PC-9 (cell line): ENCODE measurements around the gene GSTA1.
"Not testable (repeated sequence)": the region's sequence is repeated elsewhere in the genome, so short reads cannot be mapped to it uniquely, and the experiment has no call there.

Source experiments
- EZH2 ChIP-seq: fragments of 200-600 bp; sonication (generic); IDR thresholded peaks from 2 replicates; pipeline ENCODE4 v1.8.0; 2017; ENCODE audit warnings: antibody characterized with exemption, low read depth
- TF ChIP-seq, protein P1 (sequence below): fragments of 200-600 bp; sonication (generic); conservative IDR thresholded peaks from 2 replicates; pipeline ENCODE4 v1.6.1; 2017; ENCODE audit warnings: mixed run types, antibody characterized with exemption, mild to moderate bottlenecking, moderate library complexity

DNA sequence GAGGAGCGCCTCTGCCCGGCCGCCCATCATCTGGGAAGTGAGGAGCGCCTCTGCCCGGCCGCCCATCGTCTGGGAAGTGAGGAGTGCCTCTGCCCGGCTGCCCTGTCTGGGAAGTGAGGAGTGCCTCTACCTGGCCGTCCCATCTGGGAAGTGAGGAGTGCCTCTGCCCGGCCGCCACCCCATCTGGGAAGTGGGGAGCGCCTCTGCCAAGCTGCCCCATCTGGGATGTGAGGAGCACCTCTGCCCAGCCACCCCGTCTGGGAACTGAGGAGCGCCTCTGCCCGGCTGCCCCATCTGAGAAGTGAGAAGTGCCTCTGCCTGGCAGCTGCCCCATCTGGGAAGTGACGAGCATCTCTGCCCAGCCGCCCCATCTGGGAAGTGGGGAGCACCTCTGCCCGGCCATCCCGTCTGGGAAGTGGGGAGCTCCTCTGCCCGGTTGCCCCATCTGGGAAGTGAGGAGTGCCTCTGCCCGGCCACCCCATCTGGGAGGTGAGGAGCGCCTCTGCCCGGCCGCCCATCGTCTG is 21.7 kb upstream of the GSTA1 start:
- TF ChIP-seq, protein P1, sequence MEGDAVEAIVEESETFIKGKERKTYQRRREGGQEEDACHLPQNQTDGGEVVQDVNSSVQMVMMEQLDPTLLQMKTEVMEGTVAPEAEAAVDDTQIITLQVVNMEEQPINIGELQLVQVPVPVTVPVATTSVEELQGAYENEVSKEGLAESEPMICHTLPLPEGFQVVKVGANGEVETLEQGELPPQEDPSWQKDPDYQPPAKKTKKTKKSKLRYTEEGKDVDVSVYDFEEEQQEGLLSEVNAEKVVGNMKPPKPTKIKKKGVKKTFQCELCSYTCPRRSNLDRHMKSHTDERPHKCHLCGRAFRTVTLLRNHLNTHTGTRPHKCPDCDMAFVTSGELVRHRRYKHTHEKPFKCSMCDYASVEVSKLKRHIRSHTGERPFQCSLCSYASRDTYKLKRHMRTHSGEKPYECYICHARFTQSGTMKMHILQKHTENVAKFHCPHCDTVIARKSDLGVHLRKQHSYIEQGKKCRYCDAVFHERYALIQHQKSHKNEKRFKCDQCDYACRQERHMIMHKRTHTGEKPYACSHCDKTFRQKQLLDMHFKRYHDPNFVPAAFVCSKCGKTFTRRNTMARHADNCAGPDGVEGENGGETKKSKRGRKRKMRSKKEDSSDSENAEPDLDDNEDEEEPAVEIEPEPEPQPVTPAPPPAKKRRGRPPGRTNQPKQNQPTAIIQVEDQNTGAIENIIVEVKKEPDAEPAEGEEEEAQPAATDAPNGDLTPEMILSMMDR, result not testable (repeated sequence)
- TF ChIP-seq EZH2, result not testable (repeated sequence)
